ENCODE results near the gene GNAS-AS1.

DNA sequence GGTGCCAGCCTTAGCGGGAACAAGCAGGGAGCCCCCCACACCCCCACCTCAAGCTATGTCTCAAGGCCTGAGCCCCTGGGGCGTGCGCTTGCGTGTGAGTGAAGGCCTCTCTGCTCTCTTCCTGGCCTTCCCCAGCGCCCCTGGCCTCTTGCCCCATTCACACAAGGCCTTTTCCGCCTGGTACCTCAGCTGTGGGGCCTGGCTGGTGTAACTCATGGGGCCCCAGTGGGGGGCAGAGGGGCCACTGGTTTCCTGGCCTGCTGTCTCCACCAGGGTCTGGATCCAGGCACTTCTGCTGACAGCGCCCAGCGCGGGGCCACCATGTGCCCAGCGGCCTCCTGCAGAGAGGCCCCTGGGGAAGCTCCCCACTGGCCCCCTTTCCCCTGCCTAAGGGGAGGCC, 34.7 kb downstream of the GNAS-AS1 start:
- TF ChIP-seq POLR2AphosphoS5 (IDR thresholded peaks at IDR 0.05; ENCODE audit: low read depth) (no peak), CTCF (IDR thresholded peaks at IDR 0.05; ENCODE audit: insufficient read depth, low read length) (no peak), GABPA (IDR thresholded peaks at IDR 0.05; ENCODE audit: low read depth) (no peak), SPI1 (IDR thresholded peaks at IDR 0.05; ENCODE audit: borderline replicate concordance, low read depth) (no peak)
